Liver (tissue), 3 donors: Measurements from ENCODE around the gene TACC2.

ENCODE experiments used
- ATF3 ChIP-seq: IDR thresholded peaks from 2 replicates; pipeline ENCODE4 v1.6.1; 2016; ENCODE audit warnings: antibody characterized with exemption
- CTCF ChIP-seq: fragments of 150-350 bp; IDR thresholded peaks from 2 replicates; pipeline ENCODE4 v1.5.1; 2017; ENCODE audit warnings: improper control_type of control experiment, low read depth, low read length; ENCODE audit not compliant: missing input control
- EGR1 ChIP-seq, 2 donors: IDR thresholded peaks; 2 replicates each; pipeline ENCODE4 v1.6.1; 2016 to 2018; ENCODE audit warnings: antibody characterized with exemption in 2 of 2, low read depth in 2 of 2
- REST ChIP-seq: IDR thresholded peaks from 2 replicates; pipeline ENCODE4 v1.6.1; 2016; ENCODE audit warnings: antibody characterized with exemption, mild to moderate bottlenecking
- donor health status: healthy.
- donor health status: healthy.

GRCh38 chr10:122138831-122139625 is 150.1 kb downstream of the TACC2 start:
- TF ChIP-seq CTCF (no peak), ATF3 (no peak), REST (no peak), EGR1 (IDR thresholded peaks at IDR 0.05; ENCODE audit: low read depth in 2 of 2) (no peak)
